ENCODE results near the gene IFNL3.

IFNL3 gene

GRCh38 chr19:39240421-39240820 lies 4.4 kb downstream of the IFNL3 start:
- H2AFZ ChIP-seq (ENCODE audit: low read length), result no peak overlapping the region
- TF ChIP-seq EZH2phosphoT487 (IDR thresholded peaks at IDR 0.05; ENCODE audit: borderline replicate concordance) (no peak), CTCF (conservative IDR thresholded peaks at IDR 0.05; ENCODE audit: low read length) (no peak)
- H3K79me2 ChIP-seq (ENCODE audit: insufficient read depth, low read length), result no peaks in the 10 kb centered on the region
- peak overlapping the region; percentile 24 for H3K4me2 ChIP-seq (ENCODE audit: low read depth, low read length, poor library complexity, severe bottlenecking)
- H3K36me3 ChIP-seq (ENCODE audit: insufficient read depth, low read length), result no peaks in the 10 kb centered on the region
- H3K4me3 ChIP-seq (ENCODE audit: low read length, poor library complexity, severe bottlenecking), result no peak overlapping the region
- no peaks in the 10 kb centered on the region; the same call in 1 of the 2 replicates for H3F3A ChIP-seq (ENCODE audit: low read depth)
- H3K9me3 ChIP-seq (ENCODE audit: insufficient read depth, low read depth, low read length), result no peaks in the 10 kb centered on the region
- H3K4me1 ChIP-seq (ENCODE audit: insufficient read depth, low read length, poor library complexity, severe bottlenecking), result peaks cover 56% of the 10 kb centered on the region
- H3K9me2 ChIP-seq (replicated peaks; ENCODE audit: low read depth, low read length), result no peaks in the 10 kb centered on the region
- no peaks in the 10 kb centered on the region for H4K20me1 ChIP-seq (ENCODE audit: insufficient read depth, low read length, poor library complexity, severe bottlenecking)
- peak overlapping the region; percentile 38 for H3K9ac ChIP-seq (ENCODE audit: low read depth, low read length, poor library complexity, severe bottlenecking)
- H3K27me3 ChIP-seq (ENCODE audit: insufficient read depth, low read length, poor library complexity, severe bottlenecking), result no peaks in the 10 kb centered on the region

DNA sequence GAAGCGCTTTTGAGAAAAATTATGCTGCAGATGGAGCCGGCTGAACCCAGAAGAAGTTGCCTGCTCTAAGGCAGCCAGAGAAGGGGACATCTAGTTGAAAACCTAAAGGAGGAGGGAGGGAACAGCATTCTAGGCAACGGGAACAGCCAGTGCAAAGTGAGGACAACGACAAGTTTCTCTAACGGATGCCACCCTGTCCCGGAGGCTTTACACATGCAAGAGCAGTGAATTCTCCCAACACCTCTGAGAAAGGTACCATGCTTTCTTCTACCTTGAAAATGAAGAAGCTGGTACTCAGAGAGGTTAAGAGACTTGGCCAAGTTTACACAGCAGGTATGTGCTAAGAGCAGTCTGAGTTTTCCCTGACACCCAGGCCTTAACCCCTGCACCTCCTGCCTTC lies 5.9 kb downstream of the IFNL3 start:
- Histone ChIP-seq H3K4me1 (ENCODE audit: insufficient read depth, low read length, poor library complexity, severe bottlenecking) (peaks cover 56% of the 10 kb centered on the region), H3K9me2 (replicated peaks; ENCODE audit: low read depth, low read length) (no peaks in the 10 kb centered on the region), H3K4me3 (ENCODE audit: low read length, poor library complexity, severe bottlenecking) (no peak overlapping the region), H3F3A (ENCODE audit: low read depth) (no peaks in the 10 kb centered on the region; the same call in 1 of the 2 replicates), H2AFZ (ENCODE audit: low read length) (no peak overlapping the region), H3K4me2 (ENCODE audit: low read depth, low read length, poor library complexity, severe bottlenecking) (peak overlapping the region; percentile 82), H3K27me3 (ENCODE audit: insufficient read depth, low read length, poor library complexity, severe bottlenecking) (no peaks in the 10 kb centered on the region), H3K36me3 (ENCODE audit: insufficient read depth, low read length) (no peaks in the 10 kb centered on the region), H3K9ac (ENCODE audit: low read depth, low read length, poor library complexity, severe bottlenecking) (peak overlapping the region; percentile 71), H3K79me2 (ENCODE audit: insufficient read depth, low read length) (no peaks in the 10 kb centered on the region), H4K20me1 (ENCODE audit: insufficient read depth, low read length, poor library complexity, severe bottlenecking) (no peaks in the 10 kb centered on the region), H3K9me3 (ENCODE audit: insufficient read depth, low read depth, low read length) (no peaks in the 10 kb centered on the region)
- TF ChIP-seq CTCF (conservative IDR thresholded peaks at IDR 0.05; ENCODE audit: low read length) (no peak), EZH2phosphoT487 (IDR thresholded peaks at IDR 0.05; ENCODE audit: borderline replicate concordance) (no peak)

GRCh38 chr19:39238209-39238608 lies 6.6 kb downstream of the IFNL3 start:
- Histone ChIP-seq H3F3A (ENCODE audit: low read depth) (no peaks in the 10 kb centered on the region; the same call in 1 of the 2 replicates), H3K4me1 (ENCODE audit: insufficient read depth, low read length, poor library complexity, severe bottlenecking) (peaks cover 56% of the 10 kb centered on the region), H3K4me3 (ENCODE audit: low read length, poor library complexity, severe bottlenecking) (peak overlapping the region; percentile 74), H3K9me3 (ENCODE audit: insufficient read depth, low read depth, low read length) (no peaks in the 10 kb centered on the region), H3K36me3 (ENCODE audit: insufficient read depth, low read length) (no peaks in the 10 kb centered on the region), H3K79me2 (ENCODE audit: insufficient read depth, low read length) (no peaks in the 10 kb centered on the region), H3K27me3 (ENCODE audit: insufficient read depth, low read length, poor library complexity, severe bottlenecking) (no peaks in the 10 kb centered on the region), H3K9ac (ENCODE audit: low read depth, low read length, poor library complexity, severe bottlenecking) (peak overlapping the region; percentile 71), H3K4me2 (ENCODE audit: low read depth, low read length, poor library complexity, severe bottlenecking) (peak overlapping the region; percentile 82), H2AFZ (ENCODE audit: low read length) (no peak overlapping the region), H3K9me2 (replicated peaks; ENCODE audit: low read depth, low read length) (no peaks in the 10 kb centered on the region), H4K20me1 (ENCODE audit: insufficient read depth, low read length, poor library complexity, severe bottlenecking) (no peaks in the 10 kb centered on the region)
- no peak for TF ChIP-seq CTCF (conservative IDR thresholded peaks at IDR 0.05; ENCODE audit: low read length)
- no peak for TF ChIP-seq EZH2phosphoT487 (IDR thresholded peaks at IDR 0.05; ENCODE audit: borderline replicate concordance)
